ENCODE data around the gene BARHL1. TPM values are rescaled to one million over a fixed set of nuclear protein-coding genes. Genes with fewer than 3 reads are reported as not detected.

Gene BARHL1
- total RNA-seq, 2 experiments from 2014 or later, result not detected

GRCh38 chr9:132547976-132548730, 34.3 kb upstream of the BARHL1 start:
- Mint-ChIP-seq H3K4me3 (no peak overlapping the region), H3K9me3 (no peaks in the 10 kb centered on the region), H3K4me1 (ENCODE audit: low read depth) (no peaks in the 10 kb centered on the region), H3K36me3 (ENCODE audit: low read depth) (no peaks in the 10 kb centered on the region), H3K27ac (no peak overlapping the region), H3K27me3 (peaks cover 3% of the 10 kb centered on the region)
- ChIA-PET POLR2A (no interaction called here), CTCF (interaction anchor here (1.0 kb wide), 1 partner anchor 27 kb away, joined by 3 read pairs; no protein-coding TSS in a partner anchor)
- no peak for TF ChIP-seq CTCF (IDR thresholded peaks at IDR 0.05)
- no peak for DNase-seq
- ATAC-seq, result no peak
- intact Hi-C loops (cut with micrococcal nuclease), result no loop called here

GRCh38 chr9:132548751-132549640, 33.4 kb upstream of the BARHL1 start:
- ATAC-seq, result no peak
- TF ChIP-seq CTCF (IDR thresholded peaks at IDR 0.05), result no peak
- no peak for DNase-seq
- Mint-ChIP-seq H3K4me3 (no peak overlapping the region), H3K4me1 (ENCODE audit: low read depth) (no peaks in the 10 kb centered on the region), H3K9me3 (no peaks in the 10 kb centered on the region), H3K27me3 (peaks cover 3% of the 10 kb centered on the region), H3K36me3 (ENCODE audit: low read depth) (no peaks in the 10 kb centered on the region), H3K27ac (no peak overlapping the region)
- intact Hi-C loops (cut with micrococcal nuclease), result no loop called here
- ChIA-PET POLR2A (no interaction called here), CTCF (interaction anchor here (1.1 kb wide), 1 partner anchor 125 kb away, joined by 3 read pairs; no protein-coding TSS in a partner anchor)

- no peak overlapping the region for H3K4me3 Mint-ChIP-seq
- CTCF ChIA-PET, result no interaction called here
- POLR2A ChIA-PET, result no interaction called here
- no peak for TF ChIP-seq CTCF (IDR thresholded peaks at IDR 0.05)
- H3K36me3 Mint-ChIP-seq (ENCODE audit: low read depth), result no peaks in the 10 kb centered on the region
- no peaks in the 10 kb centered on the region for H3K4me1 Mint-ChIP-seq (ENCODE audit: low read depth)
- H3K9me3 Mint-ChIP-seq, result no peaks in the 10 kb centered on the region
- H3K27me3 Mint-ChIP-seq, result peaks cover 2% of the 10 kb centered on the region
- ATAC-seq (no peak), DNase-seq (no peak)
- intact Hi-C loops (cut with micrococcal nuclease), result no loop called here
- H3K27ac Mint-ChIP-seq, result no peak overlapping the region
These were observed 30.9 kb upstream of the BARHL1 start for GRCh38 chr9:132551556-132551955.

- DNase-seq (no peak), ATAC-seq (no peak)
- no peaks in the 10 kb centered on the region for H3K9me3 Mint-ChIP-seq
- ChIA-PET POLR2A (no interaction called here), CTCF (no interaction called here)
- TF ChIP-seq CTCF (IDR thresholded peaks at IDR 0.05), result no peak
- H3K4me1 Mint-ChIP-seq (ENCODE audit: low read depth), result no peaks in the 10 kb centered on the region
- H3K27me3 Mint-ChIP-seq, result peaks cover 2% of the 10 kb centered on the region
- H3K27ac Mint-ChIP-seq, result no peak overlapping the region
- H3K4me3 Mint-ChIP-seq, result no peak overlapping the region
- intact Hi-C loops (cut with micrococcal nuclease), result no loop called here
- H3K36me3 Mint-ChIP-seq (ENCODE audit: low read depth), result no peaks in the 10 kb centered on the region
These were observed 30.4 kb upstream of the BARHL1 start for GRCh38 chr9:132552041-132552440.

GRCh38 chr9:132554755-132555154, 27.7 kb upstream of the BARHL1 start:
- H3K4me1 Mint-ChIP-seq (ENCODE audit: low read depth), result no peaks in the 10 kb centered on the region
- no peak overlapping the region for H3K27ac Mint-ChIP-seq
- ATAC-seq (no peak), DNase-seq (no peak)
- POLR2A ChIA-PET, result no interaction called here
- no peak for TF ChIP-seq CTCF (IDR thresholded peaks at IDR 0.05)
- CTCF ChIA-PET, result no interaction called here
- H3K36me3 Mint-ChIP-seq (ENCODE audit: low read depth), result no peaks in the 10 kb centered on the region
- intact Hi-C loops (cut with micrococcal nuclease), result no loop called here
- peaks cover 4% of the 10 kb centered on the region for H3K27me3 Mint-ChIP-seq
- H3K4me3 Mint-ChIP-seq, result no peak overlapping the region
- H3K9me3 Mint-ChIP-seq, result no peaks in the 10 kb centered on the region
